Right kidney (tissue), 9 donors: ENCODE data around the gene NSMCE1.

ENCODE experiments used
- DNase-seq: peaks from one replicate; pipeline ENCODE4 v3.0.0-alpha.2; 2016
- long read RNA-seq, 8 donors: transcript quantifications; one replicate each; lab custom pipeline, GENCODE V29; 2026

Gene NSMCE1
- long read RNA-seq, donor 1, transcript NSMCE1-201 (8 exons, 1,067 nt), result major isoform, 42 of 67 reads
- long read RNA-seq, donor 1, partial matches to known transcripts, result 23 of 67 reads
- long read RNA-seq, donor 1, other reads (novel, unspliced or antisense), result 0 of 67 reads
- long read RNA-seq, donor 2, transcript NSMCE1-201 (8 exons, 1,067 nt), result major isoform, 25 of 25 reads
- long read RNA-seq, donor 2, partial matches to known transcripts, result 0 of 25 reads
- long read RNA-seq, donor 2, other reads (novel, unspliced or antisense), result 0 of 25 reads
- long read RNA-seq, donor 3, transcript NSMCE1-201 (8 exons, 1,067 nt), result major isoform, 15 of 15 reads
- long read RNA-seq, donor 3, partial matches to known transcripts, result 0 of 15 reads
- long read RNA-seq, donor 3, other reads (novel, unspliced or antisense), result 0 of 15 reads
- long read RNA-seq, donor 4, transcript NSMCE1-201 (8 exons, 1,067 nt), result major isoform, 38 of 43 reads
- long read RNA-seq, donor 4, partial matches to known transcripts, result 5 of 43 reads
- long read RNA-seq, donor 4, other reads (novel, unspliced or antisense), result 0 of 43 reads
- long read RNA-seq, donor 5, transcript NSMCE1-201 (8 exons, 1,067 nt), result major isoform, 47 of 61 reads
- long read RNA-seq, donor 5, partial matches to known transcripts, result 13 of 61 reads
- long read RNA-seq, donor 5, other reads (novel, unspliced or antisense), result 0 of 61 reads
- long read RNA-seq, donor 6, transcript NSMCE1-201 (8 exons, 1,067 nt), result major isoform, 25 of 25 reads
- long read RNA-seq, donor 6, partial matches to known transcripts, result 0 of 25 reads
- long read RNA-seq, donor 6, other reads (novel, unspliced or antisense), result 0 of 25 reads
- long read RNA-seq, donor 7, result 0 reads
- long read RNA-seq, donor 8, transcript NSMCE1-201 (8 exons, 1,067 nt), result major isoform, 33 of 35 reads
- long read RNA-seq, donor 8, partial matches to known transcripts, result 0 of 35 reads
- long read RNA-seq, donor 8, other reads (novel, unspliced or antisense), result 0 of 35 reads

DNA sequence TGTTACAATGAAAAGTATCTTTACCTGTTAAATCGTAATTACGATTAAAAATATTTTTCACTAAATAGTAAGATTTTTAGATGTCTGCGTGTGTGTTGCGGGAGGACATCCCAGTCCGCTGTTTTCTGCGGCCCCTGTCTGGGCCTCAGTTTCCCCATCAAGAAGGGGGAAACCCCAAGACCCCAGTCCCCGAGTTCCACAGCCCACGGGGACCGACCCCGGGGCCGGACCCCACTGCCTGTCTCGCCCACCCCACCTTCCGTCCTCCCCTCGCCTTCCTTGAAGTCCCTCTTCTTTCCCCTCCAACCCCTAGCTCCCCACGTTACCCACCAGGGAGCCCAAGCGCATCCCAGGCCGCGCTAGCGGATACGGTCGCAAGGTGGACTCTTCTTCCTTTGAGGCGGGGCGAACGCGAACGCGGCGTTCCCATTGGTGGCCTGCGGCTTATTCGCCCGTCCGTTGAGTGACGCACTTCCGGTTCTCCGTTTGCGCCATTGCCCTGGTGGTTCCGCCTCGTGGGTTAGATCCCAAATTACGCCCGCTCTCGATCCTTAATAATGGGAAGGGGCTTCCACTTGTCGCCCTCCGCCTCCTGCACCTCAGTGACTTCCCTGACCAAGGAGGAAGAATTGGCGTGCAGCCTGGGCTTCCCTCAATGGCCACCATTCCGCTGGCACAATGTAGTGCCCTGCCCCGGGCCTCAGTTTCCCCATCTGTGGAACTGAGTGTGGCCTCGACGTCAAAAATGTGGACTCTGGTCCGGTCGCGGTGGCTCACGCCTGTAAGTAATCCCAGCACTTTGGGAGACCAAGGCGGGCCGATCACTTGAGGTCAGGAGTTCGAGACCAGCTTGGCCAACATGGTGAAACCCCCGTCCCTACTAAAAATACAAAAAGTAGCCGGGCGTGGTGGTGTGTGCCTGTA is at the start of gene NSMCE1:
TSS of gene NSMCE1 (minus strand) at position 397 of the 924 bp plus-strand sequence. CDS start 11,202 bp downstream, outside the sequence.
- peak; percentile 82 for DNase-seq

DNA sequence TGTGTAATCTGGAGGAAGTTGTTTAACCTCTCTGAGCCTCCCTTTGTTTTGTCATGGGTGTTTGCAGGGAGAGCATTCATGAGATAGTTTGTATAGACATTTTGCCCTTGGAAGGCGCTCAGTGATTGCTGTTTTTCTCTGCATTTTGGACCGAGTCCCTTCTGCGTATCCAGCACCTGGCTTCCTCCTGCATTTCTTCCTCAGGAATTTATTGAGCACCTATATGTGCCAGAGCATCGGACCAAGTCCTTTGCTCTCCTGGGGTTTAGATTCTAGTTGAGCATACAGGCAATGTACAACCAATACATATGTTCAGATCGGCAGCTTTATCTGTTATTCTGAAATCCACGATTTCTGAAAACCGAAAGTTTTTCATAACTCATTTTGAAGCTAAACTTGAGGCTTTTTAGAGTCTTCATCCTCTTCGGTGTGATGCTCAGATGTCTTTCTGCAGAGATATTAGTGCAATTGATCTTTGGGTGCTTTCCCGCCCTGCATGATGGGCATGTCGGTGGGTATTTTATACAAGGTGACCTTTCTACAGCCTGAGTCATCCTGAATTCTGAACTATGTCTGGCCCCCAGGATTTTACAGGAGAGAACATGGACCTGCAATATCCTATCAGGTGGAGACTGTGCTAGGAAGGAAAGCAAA is 49.3 kb upstream of the NSMCE1 start:
- DNase-seq, result no peak

GRCh38 chr16:27317320-27317719 is 48.7 kb upstream of the NSMCE1 start:
- no peak for DNase-seq

- no peak for DNase-seq
These were observed 47.6 kb upstream of the NSMCE1 start for GRCh38 chr16:27316038-27316680.

- DNase-seq, result no peak
These were observed 46.9 kb upstream of the NSMCE1 start for GRCh38 chr16:27315333-27316037.

DNA sequence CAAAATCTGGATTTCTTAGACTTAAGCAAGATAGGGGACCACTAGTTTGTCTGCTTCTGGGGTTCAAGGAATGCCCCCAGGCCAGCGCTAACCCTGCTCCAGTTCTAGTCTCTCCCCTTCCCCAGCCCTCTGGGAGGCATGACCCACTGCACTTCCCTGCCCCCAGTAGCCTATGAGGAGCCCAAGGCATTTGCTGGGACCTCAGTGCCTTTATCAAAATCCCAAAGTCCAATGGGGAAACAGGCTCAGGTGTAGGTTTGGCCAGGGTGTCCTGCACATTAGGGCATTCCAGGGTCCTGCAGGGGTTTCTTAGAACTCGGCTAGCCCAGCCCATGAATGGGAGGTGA is 46.4 kb upstream of the NSMCE1 start:
- DNase-seq, result no peak

DNA sequence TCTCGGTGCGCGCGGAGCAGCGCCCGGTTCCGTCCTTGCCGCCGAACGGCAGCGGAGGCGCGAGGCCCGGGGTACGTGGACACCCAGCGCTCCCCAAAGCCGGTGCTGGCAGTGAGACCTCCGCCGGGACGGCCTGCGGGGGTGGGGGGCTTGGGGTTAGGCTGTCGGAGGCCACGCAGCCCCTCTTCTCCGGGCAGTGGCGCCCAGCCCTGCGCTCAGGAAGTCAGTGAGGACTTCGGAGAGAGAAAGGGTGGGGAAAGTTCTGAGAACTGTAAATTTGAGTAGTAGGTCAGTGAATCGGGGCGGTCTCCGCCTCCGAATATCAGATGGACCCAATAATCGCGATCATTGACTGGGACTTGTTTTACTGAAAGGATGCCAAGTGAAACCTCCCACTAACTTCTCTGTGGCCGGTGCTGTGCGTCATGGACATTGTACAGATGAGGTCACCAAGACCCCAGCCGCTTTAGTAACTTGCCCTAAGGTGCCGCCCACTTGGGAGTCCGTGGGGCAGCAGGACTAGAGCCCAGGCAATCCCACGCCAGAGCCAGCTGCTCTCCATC is 45.7 kb upstream of the NSMCE1 start:
- DNase-seq, result no peak

DNA sequence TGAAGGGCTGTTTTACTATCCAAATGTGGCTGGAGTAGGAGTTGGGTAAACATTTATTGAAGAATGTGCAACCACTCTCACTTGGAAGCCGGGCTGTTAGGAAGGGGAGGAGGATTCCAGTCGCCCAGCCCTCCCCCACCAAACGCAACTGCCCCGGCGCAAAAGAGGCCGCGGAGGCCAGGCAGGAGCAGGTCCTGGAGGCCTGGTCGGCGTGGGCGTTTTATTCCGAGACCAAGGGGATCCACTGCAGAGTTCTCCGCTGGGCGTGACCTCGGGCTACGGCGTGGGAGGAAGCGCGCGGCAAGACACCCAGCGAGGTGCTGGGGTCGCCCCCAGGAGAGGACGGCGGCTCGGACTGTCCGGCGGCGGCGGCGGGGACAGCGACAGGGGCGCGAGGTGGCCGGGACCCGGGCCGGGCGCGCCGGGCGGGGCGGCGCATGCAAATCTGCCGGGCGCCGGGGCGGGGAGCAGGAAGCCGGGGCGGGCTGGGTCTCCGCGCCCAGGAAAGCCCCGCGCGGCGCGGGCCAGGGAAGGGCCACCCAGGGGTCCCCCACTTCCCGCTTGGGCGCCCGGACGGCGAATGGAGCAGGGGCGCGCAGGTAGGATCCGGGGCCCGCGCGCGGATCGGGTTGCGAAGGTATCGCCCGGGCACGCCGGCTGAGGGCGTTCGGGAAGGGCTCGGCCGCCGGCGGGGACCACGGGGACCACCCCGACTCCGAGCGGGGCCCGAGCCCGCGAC is 45.0 kb upstream of the NSMCE1 start, which contains the start of gene IL4R:
TSS of gene IL4R (plus strand) at position 553 of the 739 bp plus-strand sequence. CDS start 26,230 bp downstream, outside the sequence.
- peak; percentile 82 for DNase-seq

DNA sequence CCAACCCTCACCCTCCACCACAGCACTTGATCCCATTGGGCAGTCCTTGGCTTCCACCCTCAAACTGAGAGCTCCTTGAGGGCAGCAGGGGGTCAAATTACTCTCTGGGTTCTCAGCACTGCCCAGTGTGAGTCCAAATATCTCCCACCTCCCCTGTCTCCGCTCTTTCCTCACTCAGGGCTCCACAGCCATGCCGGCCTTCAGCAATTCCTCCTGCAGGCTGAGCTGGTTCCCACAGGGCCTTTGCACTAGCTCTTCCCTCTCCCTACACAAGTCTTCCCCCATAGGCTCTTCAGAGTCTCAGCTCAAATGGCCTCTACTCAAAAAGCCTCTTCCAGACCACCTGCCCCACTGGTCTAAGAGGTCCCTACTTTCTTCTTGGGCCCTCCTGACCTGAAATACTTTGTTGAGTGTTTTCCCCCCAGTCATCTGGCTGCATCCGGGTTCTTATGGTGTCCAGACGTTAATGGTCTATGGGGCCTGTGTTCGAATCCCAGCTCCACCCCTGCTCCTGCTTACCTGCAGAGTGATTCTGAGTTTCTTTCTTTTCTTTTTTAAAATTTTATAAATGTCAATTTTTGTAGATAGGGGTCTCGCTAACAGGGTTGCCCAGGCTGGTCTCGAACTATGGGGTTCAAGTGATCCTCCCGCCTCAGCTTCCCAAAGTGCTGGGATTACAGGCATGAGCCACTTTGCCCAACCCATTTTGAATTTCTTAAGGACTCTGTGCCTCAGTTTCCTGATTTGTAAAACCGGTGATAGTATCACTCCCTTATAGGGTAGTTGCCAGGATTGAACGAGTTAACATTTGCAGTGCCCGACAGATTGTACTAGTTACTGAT is 44.2 kb upstream of the NSMCE1 start:
- DNase-seq, result no peak

DNA sequence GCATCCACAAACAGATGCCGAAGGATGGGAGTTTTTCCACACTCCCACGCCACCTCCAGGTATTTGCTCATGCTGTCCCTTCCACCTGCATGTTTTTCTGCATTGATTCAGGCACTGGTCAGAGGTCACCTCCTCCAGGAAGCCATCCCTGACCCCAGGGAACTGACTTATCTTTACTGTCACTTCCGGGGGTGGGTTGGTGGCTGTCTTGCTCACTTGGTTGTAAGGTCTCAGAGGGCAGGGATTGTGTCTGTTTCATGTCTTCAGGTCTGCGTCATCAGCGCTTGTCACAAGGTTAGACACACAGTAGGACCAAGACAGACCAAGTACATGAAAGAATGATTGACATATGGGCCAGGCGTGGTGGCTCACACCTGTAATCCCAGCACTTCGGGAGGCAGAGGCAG is 43.3 kb upstream of the NSMCE1 start:
- no peak for DNase-seq

DNA sequence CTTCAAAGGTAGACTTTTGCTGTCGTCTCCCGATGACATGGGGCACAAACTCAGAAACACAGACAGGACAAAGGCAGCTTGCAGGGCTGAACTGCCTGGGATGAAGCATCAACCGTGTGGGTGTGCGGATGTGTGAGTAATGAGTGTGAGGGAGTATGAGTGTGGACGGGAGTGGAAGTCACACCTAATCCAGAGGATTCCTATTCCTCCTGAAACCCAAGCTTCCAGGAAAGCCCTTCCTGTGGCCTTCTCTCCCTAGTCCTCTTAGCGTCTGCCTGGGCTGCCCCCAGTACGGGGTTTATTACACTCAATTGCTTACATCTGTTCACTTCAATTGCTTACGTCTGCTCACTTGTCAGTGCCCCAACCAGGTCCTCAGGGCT is 42.9 kb upstream of the NSMCE1 start:
- DNase-seq, result no peak

- no peak for DNase-seq
These were observed 42.2 kb upstream of the NSMCE1 start for GRCh38 chr16:27310576-27311447.

GRCh38 chr16:27308792-27309191 is 40.2 kb upstream of the NSMCE1 start:
- no peak for DNase-seq

DNA sequence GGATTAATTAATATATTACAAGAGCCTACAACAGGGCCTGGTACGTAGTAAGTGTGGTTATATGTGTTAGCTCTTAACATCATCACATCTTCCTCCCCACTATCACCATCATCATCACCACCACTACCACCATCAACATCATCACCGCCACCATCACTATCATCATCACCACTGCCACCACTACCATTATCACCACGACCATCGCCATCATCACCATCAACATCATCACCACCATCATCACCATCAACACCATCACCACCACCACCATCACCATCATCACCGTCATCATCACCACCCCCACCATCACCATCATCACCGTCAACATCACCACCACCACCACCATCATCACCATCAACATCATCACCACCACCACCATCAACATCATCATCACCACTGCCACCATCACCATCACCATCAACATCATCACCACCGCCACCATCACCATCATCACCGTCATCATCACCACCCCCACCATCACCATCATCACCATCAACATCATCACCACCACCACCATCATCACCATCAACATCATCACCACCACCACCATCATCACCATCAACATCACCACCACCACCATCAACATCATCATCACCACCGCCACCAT is 37.4 kb upstream of the NSMCE1 start:
- DNase-seq, result no peak

DNA sequence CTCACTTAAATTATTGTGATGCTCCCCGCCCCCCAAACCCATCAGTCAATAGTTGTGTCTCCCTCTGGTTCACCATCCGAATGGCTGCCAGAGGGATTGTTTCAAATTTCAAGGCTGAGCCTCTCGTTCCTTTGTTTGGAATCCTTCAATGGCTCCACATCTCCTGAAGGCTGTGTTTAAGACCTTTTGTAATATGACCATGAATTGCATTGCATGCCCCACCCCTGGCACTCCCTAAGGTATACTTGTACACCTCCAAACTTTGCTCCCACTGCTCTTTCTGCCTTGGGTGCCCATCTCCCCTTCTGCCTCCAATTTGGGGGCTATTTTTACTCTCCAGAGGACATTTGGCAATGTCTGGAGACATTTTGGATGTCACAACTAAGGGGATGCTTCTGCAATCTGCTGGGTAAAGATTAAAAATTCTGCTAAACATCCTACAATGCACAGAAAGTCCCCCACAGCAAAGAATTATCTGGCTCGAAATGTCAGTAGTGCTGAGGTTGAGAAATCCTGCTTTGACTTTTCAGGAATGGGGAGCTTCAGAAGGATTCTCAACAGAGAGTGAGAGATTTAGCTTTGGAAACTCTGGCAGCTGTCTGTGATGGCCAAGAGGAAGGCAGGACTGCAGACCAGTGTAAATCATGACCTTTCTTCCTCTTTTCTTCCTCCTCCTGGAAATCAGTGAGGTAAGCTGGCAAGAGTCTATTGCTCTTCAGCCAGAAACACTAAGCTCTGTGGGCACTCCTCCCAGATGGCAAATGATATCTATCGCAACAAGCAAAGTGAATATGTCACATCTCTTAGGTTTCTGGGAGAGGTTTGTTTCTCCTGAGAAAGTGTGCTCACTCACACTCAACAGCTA is 36.5 kb upstream of the NSMCE1 start:
- no peak for DNase-seq

DNA sequence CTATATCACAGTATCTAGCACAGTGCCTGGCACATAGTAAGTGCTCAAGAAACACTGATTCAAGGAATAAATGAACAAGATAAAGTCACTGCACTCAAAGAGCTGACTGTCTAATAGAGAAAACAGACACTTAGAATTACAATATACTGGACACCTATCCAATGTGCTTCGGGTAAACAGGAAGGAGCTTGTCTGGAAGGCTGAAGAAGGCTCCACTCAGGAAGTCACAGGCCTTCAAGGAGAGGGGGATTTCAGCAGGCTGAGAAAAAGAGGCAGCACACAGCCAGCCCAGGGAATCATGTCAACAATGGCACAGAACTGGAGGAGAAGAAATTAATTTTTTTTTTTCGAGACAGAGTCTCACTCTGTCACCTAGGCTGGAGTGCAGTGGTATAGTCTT is 35.5 kb upstream of the NSMCE1 start:
- DNase-seq, result no peak
